ENCODE results near the gene IGFBP5. TPM values are rescaled to one million over a fixed set of nuclear protein-coding genes. Genes with fewer than 3 reads are reported as not detected.

The IGFBP5 gene
- total and polyA plus RNA-seq, 2 donors (not counting 1 experiment from before 2014, with no cell fraction given): not detected

DNA sequence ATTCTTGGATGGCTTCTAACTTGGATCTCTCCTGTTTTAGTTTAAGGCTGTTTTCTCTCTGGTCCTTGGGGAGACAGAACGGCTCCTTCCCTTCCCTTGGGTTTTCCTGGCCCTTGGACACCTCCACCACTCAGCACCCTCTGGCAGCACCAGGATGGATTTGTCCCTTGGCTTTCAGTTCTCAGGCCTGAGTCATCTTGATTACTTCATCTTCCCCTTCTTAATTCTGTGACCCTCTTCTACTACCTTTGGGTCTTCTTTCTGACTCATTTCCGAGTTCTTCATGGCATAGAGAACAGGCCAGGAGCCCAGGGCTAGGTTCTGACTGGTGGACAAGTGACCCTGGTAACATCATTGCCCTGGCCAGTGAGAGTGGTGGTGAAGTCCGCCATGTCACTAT is 47.2 kb downstream of the IGFBP5 start:
- CTCF ChIA-PET: no interaction called here
- no peak overlapping the region for H2AFZ ChIP-seq (ENCODE audit: insufficient read depth, low read depth, low read length, poor library complexity, severe bottlenecking)
- DNase-seq (no peak), ATAC-seq (ENCODE audit: low read depth) (no peak)
- H3K9me3 ChIP-seq (ENCODE audit: control extremely low read depth in 1 of 3, control insufficient read depth in 2 of 3, insufficient read depth in 1 of 3, low read length in 2 of 3): peaks cover 0 to 2% (median 0%) of the 10 kb centered on the region in 3 donors
- no peaks in the 10 kb centered on the region for H4K20me1 ChIP-seq (ENCODE audit: control insufficient read depth, insufficient read depth, low read length, poor library complexity, severe bottlenecking)
- peaks cover 0 to 3% of the 10 kb centered on the region in 2 donors for H3K4me1 ChIP-seq (ENCODE audit: control insufficient read depth in 2 of 2, insufficient read depth in 2 of 2, low read length in 2 of 2)
- peaks cover 5% of the 10 kb centered on the region for H3K4me1 Mint-ChIP-seq
- 85% methylated on average over 2 of the region's 3 CpGs for WGBS (ENCODE audit: insufficient coverage)
- no peak overlapping the region for H3K4me2 ChIP-seq (replicated peaks; ENCODE audit: low read depth, low read length, poor library complexity, severe bottlenecking)
- POLR2A ChIA-PET: no interaction called here
- H3K9me3 Mint-ChIP-seq (ENCODE audit: insufficient read depth): no peaks in the 10 kb centered on the region
- H3K27ac ChIP-seq (ENCODE audit: low read length in 2 of 2): no peak overlapping the region
- no peak overlapping the region for H3K4me3 Mint-ChIP-seq
- no peak overlapping the region for H3K27ac Mint-ChIP-seq
- no peak overlapping the region for H3K9ac ChIP-seq (ENCODE audit: low read length)
- H3K79me2 ChIP-seq (ENCODE audit: control insufficient read depth, insufficient read depth, low read length): no peaks in the 10 kb centered on the region
- H3K4me3 ChIP-seq (ENCODE audit: control extremely low read depth in 1 of 5, extremely low read depth in 1 of 5, insufficient read depth in 1 of 5, low read depth in 2 of 5, low read length in 4 of 5): no peak overlapping the region
- intact Hi-C loops (cut with micrococcal nuclease): no loop called here
- peaks cover 0 to 2% (median under 1%) of the 10 kb centered on the region in 4 experiments for H3K27me3 ChIP-seq (replicated peaks in 1 of 4; ENCODE audit: control extremely low read depth in 1 of 4, control insufficient read depth in 3 of 4, insufficient read depth in 4 of 4, low read length in 3 of 4)
- no peaks in the 10 kb centered on the region for H3K36me3 ChIP-seq (replicated peaks in 1 of 2; ENCODE audit: control extremely low read depth in 1 of 2, control insufficient read depth in 1 of 2, extremely low read depth in 1 of 2, insufficient read depth in 2 of 2, low read length in 1 of 2)
- H3K27me3 Mint-ChIP-seq: peaks cover 30% of the 10 kb centered on the region
- TF ChIP-seq EZH2 (IDR thresholded peaks at IDR 0.05; ENCODE audit: borderline replicate concordance, insufficient read depth, low read depth, low read length, poor library complexity, severe bottlenecking) (no peak), CTCF (IDR thresholded peaks at IDR 0.05) (no peak)

GRCh38 chr2:216646116-216646515 is 49.2 kb downstream of the IGFBP5 start:
- Histone ChIP-seq H2AFZ (ENCODE audit: insufficient read depth, low read depth, low read length, poor library complexity, severe bottlenecking) (no peak overlapping the region), H3K4me2 (replicated peaks; ENCODE audit: low read depth, low read length, poor library complexity, severe bottlenecking) (no peak overlapping the region), H3K27ac (ENCODE audit: low read length in 2 of 2) (no peak overlapping the region), H3K4me3 (ENCODE audit: control extremely low read depth in 1 of 5, extremely low read depth in 1 of 5, insufficient read depth in 1 of 5, low read depth in 2 of 5, low read length in 4 of 5) (no peak overlapping the region), H4K20me1 (ENCODE audit: control insufficient read depth, insufficient read depth, low read length, poor library complexity, severe bottlenecking) (no peaks in the 10 kb centered on the region), H3K4me1 (ENCODE audit: control insufficient read depth in 2 of 2, insufficient read depth in 2 of 2, low read length in 2 of 2) (peaks cover 0 to 3% of the 10 kb centered on the region in 2 donors), H3K36me3 (replicated peaks in 1 of 2; ENCODE audit: control extremely low read depth in 1 of 2, control insufficient read depth in 1 of 2, extremely low read depth in 1 of 2, insufficient read depth in 2 of 2, low read length in 1 of 2) (no peaks in the 10 kb centered on the region), H3K9ac (ENCODE audit: low read length) (no peak overlapping the region), H3K27me3 (replicated peaks in 1 of 4; ENCODE audit: control extremely low read depth in 1 of 4, control insufficient read depth in 3 of 4, insufficient read depth in 4 of 4, low read length in 3 of 4) (peaks cover 0 to 2% (median under 1%) of the 10 kb centered on the region in 4 experiments), H3K9me3 (ENCODE audit: control extremely low read depth in 1 of 3, control insufficient read depth in 2 of 3, insufficient read depth in 1 of 3, low read length in 2 of 3) (peaks cover 0 to 2% (median 0%) of the 10 kb centered on the region in 3 donors), H3K79me2 (ENCODE audit: control insufficient read depth, insufficient read depth, low read length) (no peaks in the 10 kb centered on the region)
- ATAC-seq (ENCODE audit: low read depth) (no peak), DNase-seq (no peak)
- TF ChIP-seq CTCF (IDR thresholded peaks at IDR 0.05) (no peak), EZH2 (IDR thresholded peaks at IDR 0.05; ENCODE audit: borderline replicate concordance, insufficient read depth, low read depth, low read length, poor library complexity, severe bottlenecking) (no peak)
- no peak overlapping the region for H3K27ac Mint-ChIP-seq
- intact Hi-C loops (cut with micrococcal nuclease): no loop called here
- H3K9me3 Mint-ChIP-seq (ENCODE audit: insufficient read depth): no peaks in the 10 kb centered on the region
- WGBS (ENCODE audit: insufficient coverage): 100% methylated on average over 1 of the region's 3 CpGs
- POLR2A ChIA-PET: no interaction called here
- peaks cover 5% of the 10 kb centered on the region for H3K4me1 Mint-ChIP-seq
- CTCF ChIA-PET: no interaction called here
- H3K4me3 Mint-ChIP-seq: no peak overlapping the region
- H3K27me3 Mint-ChIP-seq: peaks cover 26% of the 10 kb centered on the region

Data from B cell (primary cell).